GM12891 (cell line): ENCODE results near the gene FNTB.

Experiments used
- DNase-seq: peaks from one replicate; pipeline ENCODE4 v3.0.0; 2011; ENCODE audit warnings: low spot score; ENCODE audit not compliant: insufficient read length
- FAIRE-seq: peaks from 2 replicates; lab custom pipeline; 2011; peaks lifted over from hg19 to GRCh38; lab: Jason Lieb, UNC
- PAX5 ChIP-seq: IDR thresholded peaks from 2 replicates; pipeline ENCODE4 v1.6.1; 2011; ENCODE audit warnings: low read length, moderate library complexity, mild to moderate bottlenecking; ENCODE audit not compliant: insufficient read depth, severe bottlenecking
- POLR2A ChIP-seq: IDR thresholded peaks from 2 replicates; pipeline ENCODE4 v1.6.1; 2011; ENCODE audit warnings: low read depth, low read length, control low read depth
- POLR2AphosphoS5 ChIP-seq: IDR thresholded peaks from 2 replicates; pipeline ENCODE4 v1.6.1; 2011; ENCODE audit warnings: low read depth, low read length, control low read depth
- POU2F2 ChIP-seq: IDR thresholded peaks from 2 replicates; pipeline ENCODE4 v1.6.1; 2011; ENCODE audit warnings: low read depth, mild to moderate bottlenecking, control low read depth, low read length, moderate library complexity
- SPI1 ChIP-seq: IDR thresholded peaks from 2 replicates; pipeline ENCODE4 v1.6.1; 2011; ENCODE audit warnings: low read depth, low read length, control low read depth
- TAF1 ChIP-seq: IDR thresholded peaks from 2 replicates; pipeline ENCODE4 v1.6.1; 2011; ENCODE audit warnings: low read depth, low read length, control low read depth

Gene FNTB

GRCh38 chr14:65057695-65058094 lies 71.0 kb downstream of the FNTB start:
- TF ChIP-seq POLR2AphosphoS5 (no peak), PAX5 (no peak), TAF1 (no peak), POLR2A (no peak), POU2F2 (no peak), SPI1 (no peak)
- DNase-seq (no peak), FAIRE-seq (no peak)

DNA sequence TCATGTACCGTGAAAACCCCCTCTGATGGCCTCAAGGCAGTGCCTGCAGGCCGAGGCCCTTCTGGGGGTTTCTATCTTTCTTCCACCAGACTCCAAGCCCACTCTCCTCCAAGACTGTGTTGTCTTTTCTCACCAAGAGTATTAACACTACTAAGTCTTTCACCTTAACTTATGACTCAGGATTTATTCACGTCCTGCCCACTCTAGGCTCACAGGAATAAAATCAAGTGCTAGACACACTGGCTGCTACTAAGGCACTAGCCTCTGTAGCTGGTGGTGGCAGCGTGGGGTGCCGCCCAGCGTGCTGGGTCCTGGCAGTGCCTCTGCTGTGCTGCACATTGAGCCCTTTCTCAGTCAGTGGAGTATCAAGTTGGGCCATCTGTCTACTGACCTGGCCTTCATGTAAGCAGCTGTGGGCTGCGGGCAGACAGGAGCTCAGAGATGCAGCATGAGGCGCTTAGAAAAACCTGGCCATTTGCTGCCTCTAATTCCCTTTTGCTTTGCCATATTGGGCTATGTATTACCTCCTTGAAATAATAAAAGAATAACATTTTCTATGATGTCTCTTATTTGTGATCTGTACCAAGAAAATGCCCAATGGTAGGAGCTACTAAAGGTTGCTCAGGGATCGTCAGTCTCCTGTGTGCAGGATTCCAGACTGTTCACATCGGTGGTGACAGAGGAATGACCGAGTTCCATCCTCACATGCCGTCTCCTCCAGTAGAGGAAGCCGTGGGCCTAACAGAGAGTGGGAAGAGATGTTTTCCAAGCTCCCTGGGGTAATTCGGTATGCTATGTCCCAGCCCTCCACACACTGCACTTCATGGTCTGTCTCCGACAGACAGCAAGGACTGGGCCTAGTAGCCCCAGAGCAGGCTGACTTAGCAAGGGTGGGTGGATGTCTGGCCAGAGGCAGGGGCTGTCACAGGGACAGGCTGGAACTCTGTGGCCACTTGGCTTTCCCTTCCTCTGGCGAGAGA lies 75.7 kb downstream of the FNTB start:
- no peak for TF ChIP-seq POLR2AphosphoS5
- no peak for TF ChIP-seq POU2F2
- TF ChIP-seq TAF1: no peak
- TF ChIP-seq POLR2A: no peak
- no peak for TF ChIP-seq PAX5
- TF ChIP-seq SPI1: no peak
- FAIRE-seq: no peak
- DNase-seq: no peak

DNA sequence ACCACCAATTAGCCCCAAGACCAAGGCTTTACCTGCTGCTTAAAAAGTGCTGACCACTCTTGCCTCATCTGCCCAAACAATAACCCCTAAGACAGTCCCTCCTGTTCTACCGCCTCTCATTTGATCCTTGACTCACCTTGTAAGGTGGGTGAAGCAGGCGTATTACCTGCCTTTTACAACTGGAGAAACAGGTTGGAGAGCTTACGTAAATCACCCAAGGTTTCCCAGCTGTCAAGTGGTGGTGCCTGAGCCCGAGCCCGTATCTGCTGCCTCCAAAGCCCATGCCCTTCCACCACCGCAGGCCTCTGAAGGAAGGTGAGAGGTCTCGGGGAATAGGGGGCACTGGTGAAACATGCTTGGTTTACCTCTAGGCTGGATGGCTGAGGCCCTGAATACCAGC lies 79.0 kb downstream of the FNTB start:
- DNase-seq: no peak
- TF ChIP-seq POU2F2 (no peak), POLR2AphosphoS5 (no peak), POLR2A (no peak)
- FAIRE-seq: no peak

GRCh38 chr14:65069874-65070413 lies 83.2 kb downstream of the FNTB start:
- DNase-seq (no peak), FAIRE-seq (no peak)
- no peak for TF ChIP-seq PAX5
- no peak for TF ChIP-seq POLR2AphosphoS5
- no peak for TF ChIP-seq POU2F2
- no peak for TF ChIP-seq TAF1
- TF ChIP-seq SPI1: no peak
- no peak for TF ChIP-seq POLR2A

DNA sequence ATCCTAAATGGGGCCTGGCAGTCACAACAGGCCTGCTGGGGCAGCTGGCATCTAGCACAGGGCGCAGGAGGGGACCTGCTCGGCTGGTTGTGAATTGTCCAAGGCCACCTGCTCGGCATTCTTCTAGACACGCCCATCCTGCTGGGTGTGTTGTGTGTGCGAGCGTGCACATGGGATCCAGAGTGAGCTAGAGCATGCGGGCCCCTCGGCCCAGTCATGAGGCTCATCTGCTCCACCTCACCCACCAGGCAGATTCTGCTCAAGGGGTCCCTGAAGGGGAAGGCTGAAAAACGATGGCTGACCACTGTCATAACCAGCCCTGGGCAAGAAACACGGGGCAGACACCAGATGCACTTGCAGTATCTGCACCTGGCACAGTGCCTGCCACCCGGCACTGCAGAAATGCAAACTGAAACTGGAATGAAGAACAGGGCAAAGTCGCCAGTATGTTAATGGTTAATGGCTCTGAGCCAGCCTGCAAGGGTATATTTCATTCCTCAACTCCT lies 83.8 kb downstream of the FNTB start:
- DNase-seq (no peak), FAIRE-seq (no peak)
- TF ChIP-seq TAF1 (no peak), PAX5 (no peak), SPI1 (no peak), POLR2AphosphoS5 (no peak), POLR2A (no peak), POU2F2 (no peak)

GRCh38 chr14:65071544-65071943 lies 84.8 kb downstream of the FNTB start:
- TF ChIP-seq POLR2A (no peak), POLR2AphosphoS5 (no peak), PAX5 (no peak), TAF1 (no peak)
- FAIRE-seq: no peak

DNA sequence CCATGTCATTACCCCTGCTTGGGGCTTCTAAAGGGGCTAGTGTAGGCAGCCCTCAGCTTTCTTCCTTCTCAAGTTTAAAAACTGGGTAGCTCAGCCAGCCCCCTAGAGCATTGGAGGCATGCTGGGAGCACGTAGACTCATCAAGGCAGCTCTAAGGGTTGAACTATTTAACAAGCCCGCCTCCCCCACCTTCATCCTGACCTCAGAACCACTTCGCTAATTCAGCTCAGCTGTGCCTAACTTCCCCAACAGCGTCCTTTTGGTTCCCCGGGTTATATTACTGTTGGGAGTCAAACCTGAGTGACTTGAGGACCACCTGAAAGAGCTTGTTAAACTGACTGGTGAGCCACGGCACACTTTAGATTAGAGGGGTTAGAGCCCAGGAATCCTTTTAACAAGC lies 85.6 kb downstream of the FNTB start:
- no peak for TF ChIP-seq POLR2AphosphoS5
- no peak for TF ChIP-seq TAF1
- TF ChIP-seq SPI1: no peak
- no peak for TF ChIP-seq POLR2A
- TF ChIP-seq PAX5: no peak
- TF ChIP-seq POU2F2: no peak
- no peak for FAIRE-seq

More at GRCh38 chr14:65071544-65071943, 84.8 kb downstream of the FNTB start:
- DNase-seq: no peak

GRCh38 chr14:65072937-65073336 lies 86.2 kb downstream of the FNTB start:
- no peak for TF ChIP-seq POLR2AphosphoS5
- TF ChIP-seq POLR2A: no peak
- FAIRE-seq (no peak), DNase-seq (no peak)

More for the DNA sequence above, 85.6 kb downstream of the FNTB start:
- DNase-seq: no peak

GRCh38 chr14:65073605-65074201 lies 87.0 kb downstream of the FNTB start:
- FAIRE-seq (no peak), DNase-seq (no peak)
- TF ChIP-seq POU2F2: no peak
- TF ChIP-seq POLR2AphosphoS5: peak; percentile 33; the same call in 1 of the 2 replicates
